Cerebellar cortex (tissue), 1 donor: Measurements from ENCODE around the gene NGEF.

ENCODE experiments used
- DNase-seq: peaks from one replicate; pipeline ENCODE4 v3.0.0-alpha.2; 2015; ENCODE audit warnings: low spot score

Gene NGEF

DNA sequence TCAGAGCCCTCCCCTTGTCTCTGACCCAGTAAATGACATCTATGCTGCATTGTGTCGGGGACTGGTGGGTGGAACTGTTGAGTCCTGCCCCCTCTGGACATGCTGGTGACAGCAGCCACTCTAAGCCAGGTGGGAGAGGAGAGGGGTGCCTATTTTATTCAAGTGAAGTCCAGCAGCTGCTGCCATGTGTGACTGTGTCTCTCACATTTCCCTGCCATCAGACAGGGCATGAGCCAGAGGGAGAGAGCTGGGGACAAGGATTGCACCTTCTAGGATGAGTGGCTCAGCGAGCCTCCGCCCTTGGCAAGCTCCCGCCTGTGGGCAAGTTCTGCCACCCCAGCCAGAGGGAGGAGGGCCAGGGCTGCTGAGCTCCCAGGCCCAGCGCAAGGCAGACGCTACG is 13.7 kb downstream of the NGEF start:
- no peak for DNase-seq

DNA sequence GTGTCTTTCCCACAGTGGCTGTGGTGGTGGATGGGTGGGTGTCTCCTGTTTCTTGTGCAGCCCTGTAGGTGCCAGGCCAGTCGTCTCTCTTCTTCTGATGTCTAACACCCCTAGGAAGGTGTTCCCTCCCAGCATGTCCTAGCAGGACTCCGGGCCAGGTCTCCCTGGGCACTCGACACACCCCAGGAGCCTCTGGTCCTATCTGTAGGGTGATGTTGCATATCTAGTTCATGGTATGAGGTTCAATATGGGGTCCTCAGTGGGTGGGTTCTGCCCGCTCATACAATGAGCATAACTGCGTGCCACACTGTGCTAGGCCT is 14.4 kb downstream of the NGEF start:
- DNase-seq, result no peak

DNA sequence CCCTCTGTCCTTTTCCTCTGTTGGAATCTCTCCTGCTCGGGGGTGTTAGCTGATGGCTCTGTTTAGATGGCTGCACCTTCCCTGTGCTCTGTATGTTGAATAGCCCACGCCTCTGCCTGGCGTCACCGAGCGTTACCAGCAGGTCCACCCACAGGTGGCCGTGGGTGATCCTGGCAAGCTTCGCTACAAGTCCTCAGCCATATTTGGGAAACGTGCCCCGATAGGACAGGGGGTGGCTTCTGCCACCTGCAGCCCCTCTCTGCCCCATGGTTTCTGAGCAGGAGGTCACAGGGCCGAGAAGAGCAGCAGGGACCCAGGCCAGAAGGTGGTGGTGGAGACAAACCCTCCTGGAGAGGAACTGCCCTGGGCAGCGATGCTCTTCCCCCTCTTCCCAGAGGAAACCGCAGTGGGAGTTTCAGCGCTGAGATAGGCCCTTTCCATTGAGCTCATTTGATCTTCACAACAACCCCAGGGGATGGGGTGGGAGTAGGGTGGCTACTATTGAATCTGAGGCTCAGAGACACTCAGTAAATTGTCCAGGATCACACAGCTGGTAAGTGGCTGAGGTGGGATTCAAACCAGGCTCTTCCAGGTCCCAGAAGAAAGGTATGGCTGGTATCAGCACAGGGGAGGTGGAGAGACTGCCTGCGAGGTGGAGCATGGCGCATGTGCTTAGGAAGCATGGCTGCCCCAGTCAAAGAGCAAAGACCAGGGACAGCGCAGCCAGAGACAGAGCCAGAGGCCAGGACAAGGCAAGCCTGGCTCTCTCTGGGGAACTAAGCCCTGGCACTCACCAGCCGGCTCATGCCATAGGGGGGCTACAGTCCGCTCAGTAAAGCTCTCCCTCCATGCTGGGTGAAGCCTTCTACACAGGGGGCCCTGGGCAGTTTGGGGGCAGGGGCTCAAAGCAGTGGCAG is 15.0 kb downstream of the NGEF start:
- no peak for DNase-seq

DNA sequence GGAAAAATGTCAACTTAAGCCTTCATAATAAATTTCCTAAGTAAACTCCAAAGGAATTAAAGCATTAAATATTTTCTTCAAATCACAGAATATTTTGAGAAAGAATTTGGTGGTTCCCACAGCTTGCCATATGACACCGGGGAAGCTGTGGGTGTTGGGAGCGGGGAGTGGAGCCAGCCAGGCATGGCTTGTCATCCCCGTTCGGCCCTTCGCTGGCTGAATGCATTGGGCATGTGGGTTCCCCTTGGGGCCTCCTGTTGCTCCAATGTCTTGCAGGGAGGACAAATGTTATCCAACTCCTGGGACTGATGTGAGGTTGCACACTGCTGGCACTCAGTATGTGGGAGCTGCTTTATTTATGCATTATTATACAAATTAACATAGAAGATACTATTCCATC is 18.6 kb downstream of the NGEF start:
- no peak for DNase-seq

DNA sequence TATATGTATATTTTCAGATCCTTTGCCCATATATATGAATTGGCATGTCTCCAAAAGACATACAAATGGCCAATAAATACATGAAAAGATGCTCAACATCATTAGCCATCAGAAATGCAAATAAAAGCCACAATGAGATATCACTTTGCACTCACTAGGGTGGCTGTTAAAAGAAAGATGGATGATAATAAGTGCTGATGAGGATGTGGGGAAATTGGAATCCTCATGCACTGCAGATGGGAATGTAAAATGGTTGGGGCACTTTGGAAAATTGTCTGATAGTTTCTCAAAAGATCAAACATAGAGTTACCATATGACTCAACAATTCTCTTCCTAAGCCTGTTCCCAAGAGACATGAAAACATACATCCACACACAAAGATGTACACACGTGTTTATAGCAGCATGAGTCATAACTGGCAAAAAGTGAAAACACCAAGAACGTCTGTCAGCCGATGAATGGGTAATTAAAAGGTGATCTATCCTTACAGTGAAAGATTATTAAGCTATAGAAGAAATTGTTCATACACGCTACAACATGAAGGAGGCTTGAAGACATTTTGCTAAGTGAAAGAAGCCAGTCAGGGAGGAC is 19.7 kb downstream of the NGEF start:
- DNase-seq, result no peak

DNA sequence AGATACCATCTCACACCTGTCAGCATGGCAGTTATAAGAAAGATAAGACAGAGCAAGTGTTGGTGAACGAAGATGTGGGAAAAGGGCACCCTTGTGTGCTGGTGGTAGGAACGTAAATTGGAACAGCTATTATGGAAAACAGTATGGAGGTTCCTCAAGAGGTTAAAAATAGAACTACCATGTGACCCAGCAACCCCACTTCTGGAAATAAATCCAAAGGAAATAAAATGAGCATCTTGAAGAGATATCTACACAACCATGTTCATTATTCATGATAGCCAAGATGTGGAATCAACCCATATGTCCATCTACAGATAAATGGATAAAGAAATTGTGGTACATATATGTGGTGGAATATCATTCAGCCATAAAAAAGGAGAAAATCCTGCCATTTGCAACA is 26.9 kb downstream of the NGEF start:
- no peak for DNase-seq

DNA sequence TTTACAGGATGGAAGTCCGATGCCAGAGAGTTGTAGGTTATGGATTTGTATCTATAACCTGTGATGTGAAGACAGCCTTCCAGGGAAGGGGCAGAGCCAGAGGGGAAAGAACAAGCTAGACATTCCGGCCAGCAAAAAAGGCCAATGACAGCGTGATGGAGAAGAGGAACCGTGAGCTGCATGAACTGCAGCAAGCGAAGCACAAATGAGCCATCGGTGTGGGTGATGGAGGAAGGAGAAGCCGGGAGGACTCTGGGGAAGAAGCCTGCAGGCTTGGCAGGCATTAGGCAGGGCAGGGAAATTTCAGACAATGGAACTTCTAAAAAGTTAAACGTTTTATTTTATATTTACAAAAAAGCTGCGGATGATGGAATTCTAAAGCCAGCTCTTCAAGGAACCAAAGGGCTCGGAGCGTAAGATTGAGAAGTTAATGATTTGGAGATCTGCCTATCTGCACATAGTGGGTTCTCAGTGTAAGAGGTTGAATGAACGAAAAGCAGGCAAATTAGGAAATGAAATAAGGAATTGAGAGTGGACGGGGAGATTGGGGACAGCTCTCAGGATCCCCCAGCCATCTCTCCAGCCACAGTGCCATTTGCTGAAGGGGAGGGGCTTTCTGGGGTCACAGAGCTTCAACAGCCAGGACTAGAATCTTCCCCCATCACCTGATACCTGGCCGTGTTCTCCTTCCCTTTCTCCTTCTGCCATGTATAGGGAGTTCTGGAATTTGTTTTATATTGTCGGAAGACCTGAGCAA is 28.4 kb downstream of the NGEF start:
- no peak for DNase-seq

DNA sequence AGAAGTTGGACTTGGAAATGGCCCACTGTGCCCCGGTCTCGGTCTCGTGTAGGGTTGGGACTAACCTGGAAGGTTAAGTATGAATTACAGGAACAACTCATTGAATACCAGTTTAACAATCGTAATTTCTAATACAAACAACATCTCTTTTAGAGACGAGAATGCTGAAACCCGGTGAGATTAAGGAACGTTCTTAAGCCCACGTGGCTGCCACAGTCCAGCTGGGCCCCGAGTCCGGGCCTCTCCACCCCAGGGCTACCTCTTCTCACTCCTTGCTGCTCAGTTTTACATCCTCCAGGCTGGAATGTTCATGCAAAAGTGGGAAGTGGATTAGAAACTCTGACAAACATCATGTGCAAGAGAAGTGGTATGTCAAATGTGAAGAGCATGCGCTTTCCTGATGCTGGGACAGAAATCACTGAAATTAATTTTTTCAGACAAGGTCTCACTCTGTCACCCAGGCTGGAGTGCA is 29.4 kb downstream of the NGEF start:
- no peak for DNase-seq

DNA sequence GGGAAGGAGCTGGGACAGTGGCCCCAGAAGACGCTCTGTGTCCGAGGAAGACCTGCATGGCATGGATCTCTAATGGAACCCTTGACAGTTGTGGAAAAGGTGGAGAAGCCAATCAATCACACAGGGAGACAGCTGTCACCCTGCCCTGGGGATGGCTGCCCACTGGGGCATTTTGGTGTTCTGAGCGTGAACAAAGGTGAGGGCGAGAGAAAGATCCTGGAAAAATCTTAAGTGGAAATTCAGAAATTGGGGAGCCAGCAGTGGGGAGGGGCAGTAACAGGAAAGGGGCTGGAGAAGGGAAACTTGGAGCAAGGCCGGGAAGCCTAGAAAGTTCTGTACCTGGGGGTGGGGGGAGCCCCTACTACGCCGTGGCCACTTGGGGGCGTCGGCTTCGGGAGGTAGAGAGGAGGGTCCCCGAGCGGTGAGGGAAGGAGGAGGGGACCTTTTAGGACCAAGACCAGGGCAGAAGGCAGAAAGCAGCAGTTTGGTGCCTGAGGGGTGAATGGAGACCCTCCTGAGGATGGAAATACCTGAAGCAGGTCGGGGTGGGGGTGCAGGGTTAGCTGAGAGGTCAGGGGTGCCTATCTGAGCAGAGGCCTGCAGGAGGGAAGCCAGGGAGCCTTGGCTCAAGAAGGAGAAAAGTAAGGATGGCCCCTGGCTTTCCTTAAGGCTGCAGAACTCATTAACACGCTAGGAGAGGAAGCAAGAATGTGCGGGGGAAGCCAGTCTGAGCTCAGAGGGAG is 30.0 kb downstream of the NGEF start:
- DNase-seq, result no peak

DNA sequence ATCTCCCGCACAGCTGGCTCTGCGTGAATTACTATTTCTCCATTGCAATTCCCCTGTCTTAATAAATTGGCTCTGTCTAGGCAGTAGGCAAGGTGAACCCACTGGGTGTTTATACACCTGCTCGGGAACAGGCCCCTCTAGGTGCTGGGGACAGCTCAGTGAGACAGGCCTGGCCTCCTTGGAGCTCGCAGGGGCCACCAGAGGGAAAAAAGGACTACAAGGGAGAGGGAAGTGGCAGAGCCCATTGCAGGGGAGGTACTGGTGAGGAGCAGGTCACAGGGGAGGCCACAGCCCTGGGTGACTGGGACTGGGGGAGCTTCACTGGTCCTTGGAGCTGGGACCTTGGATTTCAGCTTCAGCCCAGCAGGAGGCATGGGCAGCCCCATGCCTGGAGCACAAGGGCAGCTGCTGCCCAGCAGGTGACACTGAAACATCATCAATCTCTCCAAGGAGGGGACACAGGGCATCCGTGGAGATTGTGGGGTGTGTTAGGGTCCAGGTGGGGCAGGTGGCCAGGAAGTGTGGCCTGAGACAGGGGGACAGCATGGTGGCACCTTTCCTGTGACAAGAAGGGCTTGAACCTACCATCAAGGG is 31.2 kb downstream of the NGEF start:
- no peak for DNase-seq

DNA sequence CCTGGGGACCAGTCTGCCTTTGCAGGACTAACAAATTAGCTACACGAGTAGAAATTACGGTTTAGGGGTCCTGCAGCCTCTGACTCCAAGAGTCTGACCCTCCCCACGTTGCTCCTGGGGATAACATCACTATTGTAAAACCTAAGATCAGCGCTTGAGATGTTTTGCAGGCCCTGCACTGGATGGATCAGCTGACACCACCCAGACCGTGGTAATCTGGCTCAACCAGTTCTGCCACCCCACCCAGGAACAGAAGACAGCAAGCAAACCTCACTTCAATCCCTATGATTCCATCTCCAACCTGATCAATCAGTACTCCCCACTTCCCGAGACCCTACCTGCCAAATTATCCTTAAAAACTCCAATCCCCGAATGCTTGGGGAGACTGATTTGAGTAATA is 31.7 kb downstream of the NGEF start:
- DNase-seq, result no peak

DNA sequence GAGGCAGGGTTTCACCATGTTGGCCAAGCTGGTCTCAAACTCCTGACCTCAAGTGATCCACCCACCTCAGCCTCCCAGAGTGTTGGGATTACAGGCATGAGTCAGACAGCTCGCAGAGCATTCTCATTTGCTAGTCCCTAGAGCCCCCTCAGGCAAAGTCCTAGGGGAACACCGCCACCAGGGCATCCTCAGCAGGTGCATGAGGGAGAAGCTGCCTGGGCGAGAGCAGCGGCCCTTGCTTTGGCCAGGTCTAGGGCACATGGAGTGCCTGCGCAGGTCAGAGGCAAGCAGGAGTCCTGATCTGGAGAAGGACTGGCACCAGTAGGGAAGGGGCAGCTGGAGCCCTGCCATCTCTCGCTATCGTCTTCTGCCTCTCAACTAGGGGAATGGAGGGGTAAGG is 32.4 kb downstream of the NGEF start:
- DNase-seq, result no peak

DNA sequence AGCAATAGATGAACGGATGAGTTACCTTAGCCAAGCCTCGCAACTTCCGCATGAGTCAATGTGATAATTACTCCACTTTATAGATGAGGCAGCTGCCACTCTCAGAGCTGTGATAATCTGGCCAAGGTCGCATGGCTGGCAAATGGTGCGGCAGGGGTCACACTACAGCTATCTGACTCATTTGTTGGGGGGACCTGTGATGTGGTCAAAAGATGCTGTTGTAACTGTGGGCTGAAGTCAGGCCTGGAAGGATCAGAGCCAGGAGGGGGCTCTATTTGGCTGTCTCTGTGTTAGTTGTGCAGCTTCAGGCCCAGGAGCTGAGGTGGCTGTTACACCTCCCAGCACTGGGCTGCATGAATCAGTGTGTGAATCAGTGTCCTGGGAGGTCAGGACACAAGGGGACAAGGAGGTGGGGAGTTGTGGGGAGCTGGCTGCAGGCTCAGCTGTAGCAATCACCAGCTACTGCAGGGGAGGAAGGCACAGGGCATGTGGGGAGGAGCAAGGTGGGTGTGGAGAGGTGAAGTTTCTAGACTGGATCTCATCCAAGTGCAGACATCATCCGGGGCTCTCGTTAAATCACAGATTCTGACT is 33.1 kb downstream of the NGEF start:
- DNase-seq, result no peak

DNA sequence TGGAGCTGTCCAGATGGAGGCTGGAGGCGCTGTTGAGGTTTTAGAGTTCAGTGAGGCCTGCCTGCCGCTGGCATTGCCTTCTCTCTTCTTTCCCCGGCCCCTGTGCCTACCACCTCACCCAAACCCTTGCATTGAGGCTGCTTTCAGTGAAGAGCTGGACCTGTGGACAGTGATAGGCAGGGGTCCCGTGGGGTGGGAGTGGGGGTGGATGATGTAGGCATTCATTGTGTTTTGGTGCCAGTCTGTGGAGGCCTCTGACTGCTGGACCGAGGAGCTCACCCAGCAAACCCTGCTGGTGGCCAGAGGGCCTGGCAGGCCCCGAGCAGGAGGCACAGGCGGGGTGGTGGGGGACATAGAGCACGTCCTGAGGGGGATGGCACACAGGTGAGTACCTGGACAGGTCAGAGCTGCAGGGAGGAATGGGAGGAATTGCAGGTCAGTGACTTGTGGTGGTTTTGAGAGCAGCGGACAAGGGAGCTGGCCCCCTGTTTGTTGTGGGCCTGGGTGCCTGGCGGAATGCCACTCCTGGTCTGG is 35.6 kb downstream of the NGEF start:
- no peak for DNase-seq

DNA sequence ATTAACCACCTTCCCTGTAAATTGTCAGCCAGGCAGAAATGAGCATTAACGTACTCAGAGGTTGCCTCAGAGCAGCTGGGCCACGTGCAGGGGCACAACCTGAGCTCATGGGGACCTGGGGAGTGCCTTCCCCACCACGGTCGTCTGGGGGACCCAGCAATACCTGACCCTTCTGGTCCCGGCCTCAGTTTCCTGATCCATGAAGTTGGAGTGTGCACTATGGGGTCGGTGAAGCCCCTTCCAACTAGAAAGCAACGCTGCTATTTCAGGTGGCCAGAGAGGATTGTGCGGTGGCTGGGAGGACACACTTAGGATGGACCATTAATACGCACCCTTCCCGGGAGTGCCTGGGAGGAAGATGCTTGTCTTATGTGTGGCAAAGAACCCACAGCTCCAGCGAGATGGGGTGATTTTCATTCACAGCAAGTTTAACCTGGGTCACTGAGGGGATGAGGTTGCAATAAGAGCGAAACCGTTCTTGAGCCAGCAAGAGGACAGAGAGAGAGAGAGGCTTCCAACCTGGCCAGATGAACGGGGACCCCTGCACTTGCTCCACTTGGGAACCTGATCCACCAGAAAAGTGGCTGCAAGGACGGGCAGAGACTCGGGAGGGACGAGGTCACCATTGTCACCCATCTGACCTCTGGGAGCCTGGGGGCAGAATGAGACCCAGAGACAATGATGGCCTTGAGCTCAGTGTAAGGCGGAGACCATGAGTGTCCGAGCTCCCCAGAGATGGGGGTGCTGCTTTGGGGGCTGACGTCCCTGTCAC is 36.2 kb downstream of the NGEF start:
- DNase-seq, result no peak

DNA sequence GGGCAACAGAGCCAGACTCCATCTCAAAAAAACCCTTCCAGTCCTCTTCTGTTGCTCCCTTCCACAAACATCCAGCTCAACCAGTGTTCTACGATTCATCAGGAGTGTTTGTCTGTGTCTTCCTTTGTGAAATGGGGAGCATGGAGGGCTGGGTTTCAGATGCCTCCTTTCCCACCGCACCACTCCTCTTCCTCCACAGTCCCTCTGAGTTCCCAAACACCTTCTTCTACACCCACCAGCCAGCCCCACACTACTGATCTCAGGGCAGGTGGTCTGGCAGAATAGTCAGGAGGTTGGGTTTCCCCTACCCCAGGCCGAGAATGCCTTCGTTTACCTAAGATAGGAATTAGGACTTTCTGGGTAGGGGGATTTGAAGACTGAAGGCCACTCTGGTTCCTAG is 36.9 kb downstream of the NGEF start:
- no peak for DNase-seq

DNA sequence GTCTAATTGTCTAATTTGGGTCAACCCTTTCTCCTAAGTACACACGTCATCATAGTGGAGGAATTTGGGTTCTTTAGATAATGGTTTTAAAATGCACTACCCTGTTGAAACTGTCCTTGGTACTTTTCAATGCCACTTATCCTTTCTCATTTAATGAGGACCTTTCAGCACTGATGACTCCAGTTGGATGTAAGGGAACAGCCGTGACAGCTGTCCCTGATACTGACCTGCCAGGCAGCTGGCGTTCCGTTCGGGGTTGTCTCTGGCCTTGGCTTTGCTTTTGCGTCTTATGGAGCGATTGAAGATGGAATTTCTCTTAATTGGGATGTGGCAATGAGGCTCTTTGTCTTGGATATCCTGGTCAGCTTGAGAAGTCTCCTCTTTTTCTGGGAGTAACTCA is 38.7 kb downstream of the NGEF start:
- no peak for DNase-seq

DNA sequence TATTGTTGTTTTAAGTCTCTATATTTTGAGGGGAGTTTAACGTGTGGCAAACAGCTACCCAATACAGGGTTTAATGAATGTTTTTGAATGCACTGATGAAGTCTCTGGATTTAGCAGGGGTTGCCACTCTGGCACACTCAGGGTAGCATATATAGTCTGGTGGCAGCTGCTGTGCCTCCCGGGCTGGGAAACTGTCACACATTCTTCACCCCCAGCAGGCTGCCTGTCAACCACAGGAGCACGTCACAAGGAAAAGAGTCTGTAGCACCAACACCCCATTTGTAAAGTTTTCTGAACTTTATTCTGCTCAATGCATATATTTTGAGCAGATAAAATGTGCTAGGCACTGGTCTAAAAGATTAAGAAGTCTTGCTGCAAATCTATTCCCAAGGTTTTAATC is 39.3 kb downstream of the NGEF start:
- DNase-seq, result no peak

DNA sequence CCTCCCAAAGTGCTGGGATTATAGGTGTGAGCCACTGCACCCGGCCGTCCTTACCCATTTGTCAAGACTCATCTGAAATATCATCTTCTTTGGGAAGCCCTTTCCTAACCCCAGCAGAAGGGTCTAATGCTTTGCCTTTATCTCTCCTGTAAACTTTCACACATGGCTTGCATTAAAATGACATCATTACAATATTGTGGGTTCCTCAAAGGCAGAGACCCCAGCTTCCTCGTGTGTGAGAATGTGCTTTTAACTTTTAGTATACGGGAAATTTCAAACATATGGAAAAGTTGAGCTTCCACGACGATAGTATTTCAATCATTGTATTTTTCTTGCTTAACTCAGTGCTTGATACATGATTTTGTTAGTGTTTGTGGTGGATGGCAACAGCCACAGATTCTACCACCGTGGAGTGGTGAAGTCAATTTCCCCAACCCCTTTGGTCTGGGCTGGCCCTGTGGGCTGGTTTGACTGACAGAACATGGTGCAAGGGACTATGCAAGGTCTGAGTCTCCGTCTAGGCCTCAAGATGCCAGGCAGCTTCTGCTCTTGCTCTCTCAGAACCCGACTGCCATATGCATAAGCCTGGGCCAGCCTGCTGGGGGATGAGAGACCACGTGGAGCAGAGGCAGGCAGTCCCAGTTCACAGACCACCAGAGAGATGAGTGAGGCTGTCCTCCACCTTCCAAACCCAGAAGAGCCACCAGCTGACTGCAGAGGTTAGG is 39.9 kb downstream of the NGEF start:
- no peak for DNase-seq

DNA sequence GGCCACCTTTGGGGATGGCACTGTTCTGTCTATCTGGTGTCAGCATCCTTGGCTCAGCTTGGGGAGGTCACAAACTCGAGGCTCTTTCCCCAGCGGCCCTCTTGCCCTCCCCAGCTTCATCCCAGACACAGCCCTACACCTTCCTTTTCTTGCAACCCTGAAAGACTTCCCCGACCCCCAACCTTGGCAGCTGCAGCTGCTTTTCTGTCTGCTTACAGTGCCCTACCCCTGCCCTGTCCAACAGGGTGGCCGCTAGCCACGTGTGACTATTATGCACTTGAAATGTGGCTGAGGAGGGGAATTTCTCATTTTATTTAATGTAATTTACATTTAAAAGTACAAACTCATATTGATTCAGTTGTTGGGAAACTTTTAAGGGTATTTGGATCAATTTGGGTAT is 41.3 kb downstream of the NGEF start:
- no peak for DNase-seq
